ENCODE data around the gene RNF220. TPM values are rescaled to one million over a fixed set of nuclear protein-coding genes. Genes with fewer than 3 reads are reported as not detected.
"Not testable (repeated sequence)": the region's sequence is repeated elsewhere in the genome, so short reads cannot be mapped to it uniquely, and the experiment has no call there.

Gene RNF220
- total and polyA plus RNA-seq, 9 donors, result 58.0 to 101 (median 64.7) TPM

- Histone ChIP-seq H3K27ac (no peak overlapping the region), H3K4me1 (ENCODE audit: insufficient read depth) (peaks cover 6% of the 10 kb centered on the region), H3K27me3 (no peaks in the 10 kb centered on the region), H3K4me3 (no peak overlapping the region), H3K9me3 (no peaks in the 10 kb centered on the region), H3K36me3 (no peaks in the 10 kb centered on the region)
- intact Hi-C loops (cut with DNase I), result no loop called here
- peak in 1 of 5 donors; percentile 17 for DNase-seq
- TF ChIP-seq EP300 (IDR thresholded peaks at IDR 0.05) (no peak), CTCF (IDR thresholded peaks at IDR 0.05) (no peak), POLR2A (IDR thresholded peaks at IDR 0.05) (no peak)
- WGBS, 3 donors, result 92 to 97% (median 93%) methylated on average over 5 of the region's 5 CpGs
These were observed 258.4 kb downstream of the RNF220 start for GRCh38 chr1:44663417-44663816.

GRCh38 chr1:44664730-44665370 lies 259.8 kb downstream of the RNF220 start:
- WGBS, 3 donors, result 86 to 92% (median 88%) methylated on average over 12 of the region's 12 CpGs

GRCh38 chr1:44666719-44667118 lies 261.7 kb downstream of the RNF220 start:
- H3K36me3 ChIP-seq; H3K4me3 ChIP-seq; H3K4me1 ChIP-seq (ENCODE audit: insufficient read depth); H3K27ac ChIP-seq; H3K27me3 ChIP-seq; H3K9me3 ChIP-seq; intact Hi-C loops (cut with DNase I): not testable (repeated sequence)
- DNase-seq, result peak in 1 of 5 donors; percentile 3
- 96 to 100% (median 97%) methylated on average over 1 of the region's 1 CpG for WGBS, 3 donors

More at GRCh38 chr1:44664730-44665370, 259.8 kb downstream of the RNF220 start:
- Histone ChIP-seq H3K9me3 (no peaks in the 10 kb centered on the region), H3K27ac (no peak overlapping the region), H3K4me3 (no peak overlapping the region), H3K27me3 (no peaks in the 10 kb centered on the region), H3K36me3 (no peaks in the 10 kb centered on the region), H3K4me1 (ENCODE audit: insufficient read depth) (peaks cover 6% of the 10 kb centered on the region)
- intact Hi-C loops (cut with DNase I), result no loop called here
- TF ChIP-seq EP300 (IDR thresholded peaks at IDR 0.05) (no peak), CTCF (IDR thresholded peaks at IDR 0.05) (no peak), POLR2A (IDR thresholded peaks at IDR 0.05) (no peak)
- peak in 1 of 5 donors; percentile 20 for DNase-seq

GRCh38 chr1:44670751-44671640 lies 265.9 kb downstream of the RNF220 start:
- no peaks in the 10 kb centered on the region for H3K36me3 ChIP-seq
- H3K27ac ChIP-seq, result no peak overlapping the region
- intact Hi-C loops (cut with DNase I), result no loop called here
- no peak for DNase-seq
- no peaks in the 10 kb centered on the region for H3K9me3 ChIP-seq
- peaks cover 13% of the 10 kb centered on the region for H3K4me1 ChIP-seq (ENCODE audit: insufficient read depth)
- TF ChIP-seq POLR2A (IDR thresholded peaks at IDR 0.05) (no peak), CTCF (IDR thresholded peaks at IDR 0.05) (no peak), EP300 (IDR thresholded peaks at IDR 0.05) (no peak)
- no peak overlapping the region for H3K4me3 ChIP-seq
- WGBS, 3 donors, result 89 to 90% (median 90%) methylated on average over 10 of the region's 10 CpGs
- no peaks in the 10 kb centered on the region for H3K27me3 ChIP-seq
